Measurements from ENCODE around the gene OR10C1.

The OR10C1 gene

GRCh38 chr6:29477923-29478450 lies 38.9 kb downstream of the OR10C1 start:
- no peak for DNase-seq (ENCODE audit: low read depth in 2 of 2)

DNA sequence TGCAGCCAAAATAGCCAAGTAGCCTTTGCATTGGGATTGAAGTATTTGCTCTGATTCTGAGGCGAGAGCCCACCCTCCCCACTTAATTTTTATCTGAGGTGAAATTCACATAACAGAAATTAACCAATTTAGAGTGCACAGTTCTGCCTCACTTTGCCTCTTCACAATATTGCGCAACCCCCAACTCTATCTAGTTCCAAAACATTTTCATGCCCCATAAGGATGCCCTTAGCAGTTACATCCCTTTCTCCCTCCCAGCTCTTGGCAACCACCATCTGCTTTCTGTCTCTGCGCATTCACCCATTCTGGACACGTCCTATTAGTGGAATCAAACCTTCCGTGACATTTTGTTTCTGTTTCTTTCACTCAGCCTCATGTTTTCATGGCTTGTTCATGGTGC lies 39.6 kb downstream of the OR10C1 start:
- no peak for DNase-seq (ENCODE audit: low read depth in 2 of 2)

DNA sequence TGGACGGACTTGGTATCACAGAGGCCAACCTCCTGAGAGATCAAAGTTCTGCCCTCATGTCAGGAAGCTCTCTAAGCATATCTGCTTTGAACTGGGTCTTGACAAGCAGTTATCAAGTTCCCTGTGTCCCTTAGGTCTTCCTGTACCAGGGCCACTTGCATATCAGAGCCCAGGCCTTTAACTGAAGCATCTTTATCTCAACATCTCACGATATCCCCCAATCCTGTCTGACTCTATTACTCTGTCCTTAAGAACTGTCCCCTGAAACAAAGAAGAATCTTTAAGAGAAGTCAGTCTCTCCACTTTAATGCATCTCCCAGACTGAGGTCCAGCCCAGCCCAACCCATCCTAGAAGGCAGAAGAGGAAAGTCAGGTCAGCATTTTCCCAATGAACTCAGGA lies 40.5 kb downstream of the OR10C1 start:
- no peak for DNase-seq (ENCODE audit: low read depth in 2 of 2)

GRCh38 chr6:29483186-29483585 lies 44.1 kb downstream of the OR10C1 start:
- DNase-seq (ENCODE audit: low read depth in 2 of 2), result no peak

- DNase-seq (ENCODE audit: low read depth in 2 of 2), result no peak
Observed at GRCh38 chr6:29483735-29484134, 44.6 kb downstream of the OR10C1 start.

DNA sequence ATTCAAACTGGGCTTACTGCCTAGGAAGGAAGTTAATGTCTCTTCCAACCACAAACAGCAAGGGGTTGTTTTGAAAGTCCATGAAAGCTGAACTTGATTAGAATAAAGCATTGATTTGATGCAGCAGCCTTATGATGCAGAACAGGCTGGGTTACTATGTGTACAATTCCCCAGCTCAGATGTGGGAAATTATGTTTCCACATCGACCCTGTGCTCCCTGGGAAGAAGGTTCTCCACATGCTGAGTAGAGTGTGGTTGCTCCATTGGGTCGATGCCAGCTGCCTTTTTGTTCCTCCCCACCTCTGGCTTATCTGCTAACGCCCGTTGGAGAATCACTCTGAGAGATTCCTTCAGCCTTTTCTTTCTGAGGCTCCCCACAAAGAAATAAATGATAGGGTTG lies 47.5 kb downstream of the OR10C1 start:
- no peak for DNase-seq (ENCODE audit: low read depth in 2 of 2)

- DNase-seq (ENCODE audit: low read depth in 2 of 2), result no peak
Observed at GRCh38 chr6:29487131-29487530, 48.0 kb downstream of the OR10C1 start.

DNA sequence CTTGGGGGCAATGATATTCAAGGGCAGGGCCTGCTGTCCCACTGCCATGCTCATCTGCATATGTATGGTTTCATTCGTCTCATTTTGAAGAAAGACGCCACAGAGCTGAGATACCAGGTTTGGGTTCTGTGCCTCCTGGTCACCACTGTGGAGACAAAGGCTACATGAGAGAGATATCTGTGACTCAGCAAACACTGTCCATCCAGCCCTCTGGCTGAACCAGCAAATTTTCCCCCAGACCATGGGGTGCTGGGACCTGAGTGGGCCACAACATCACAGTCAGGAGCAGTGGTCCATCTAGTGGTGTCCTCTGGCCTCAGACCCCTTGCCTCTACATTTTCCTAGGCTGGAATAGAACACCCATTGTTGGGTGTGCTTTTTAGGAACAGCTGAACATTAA lies 48.6 kb downstream of the OR10C1 start, which contains the start of gene MAS1L:
MAS1L (minus strand) TSS at position 297 of the 400 bp plus-strand sequence; CDS start at position 243, 54 bp downstream.
- DNase-seq (ENCODE audit: low read depth in 2 of 2), result no peak

DNA sequence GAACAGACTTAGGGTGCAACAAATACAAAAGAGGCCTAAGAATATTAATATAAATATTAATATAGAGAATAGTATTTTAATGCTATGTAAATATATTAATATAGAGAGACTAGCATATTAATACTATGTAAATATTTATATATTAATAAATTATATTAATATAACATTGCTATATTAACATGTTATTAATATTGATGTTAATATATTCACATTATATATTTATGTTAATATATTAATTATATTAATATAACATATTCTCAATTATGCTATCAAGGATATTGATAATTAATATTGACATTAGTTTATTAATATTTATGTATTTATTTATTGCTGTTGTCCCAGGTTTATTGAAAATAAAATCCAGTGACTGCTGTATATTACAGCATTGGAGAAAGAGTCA lies 49.8 kb downstream of the OR10C1 start:
- no peak for DNase-seq (ENCODE audit: low read depth in 2 of 2)

DNA sequence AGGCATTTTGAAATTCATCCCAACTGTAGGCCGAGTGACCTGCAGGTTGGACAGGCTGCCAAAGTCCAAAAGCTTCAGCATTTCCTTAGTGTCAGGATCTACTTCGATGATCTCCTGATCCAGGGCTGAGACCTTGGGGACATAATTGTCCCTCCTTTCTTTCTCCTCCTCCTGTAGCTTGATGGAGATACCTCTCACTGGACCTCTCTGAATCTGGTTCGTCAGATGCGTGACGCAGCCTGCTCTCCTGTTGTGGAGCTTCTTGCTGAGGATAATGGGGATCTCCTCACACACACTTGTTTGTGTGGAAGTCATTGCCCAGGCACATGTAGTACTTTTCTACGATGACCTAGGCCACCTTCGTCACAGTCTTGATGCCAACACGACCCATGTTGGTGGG lies 50.2 kb downstream of the OR10C1 start:
- no peak for DNase-seq (ENCODE audit: low read depth in 2 of 2)

DNA sequence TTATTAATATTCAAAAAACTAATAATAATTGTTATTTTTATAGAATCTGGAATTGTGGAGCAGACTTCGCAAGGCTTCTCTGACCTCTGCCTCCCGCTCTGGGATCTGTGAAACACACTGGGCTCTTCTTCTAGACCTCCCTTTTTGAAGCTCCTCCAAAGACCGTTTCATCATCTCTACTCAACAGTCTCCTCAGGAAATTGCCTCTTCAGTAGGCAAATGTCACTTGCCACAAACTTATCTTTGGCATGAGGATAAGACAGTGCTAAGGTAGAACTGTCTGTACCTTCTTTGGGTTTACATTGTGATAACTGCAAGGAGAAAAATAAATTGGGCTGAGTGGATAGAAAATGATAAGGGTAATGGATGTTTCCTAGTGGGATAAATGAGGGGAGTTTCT lies 50.9 kb downstream of the OR10C1 start:
- DNase-seq (ENCODE audit: low read depth in 2 of 2), result no peak

DNA sequence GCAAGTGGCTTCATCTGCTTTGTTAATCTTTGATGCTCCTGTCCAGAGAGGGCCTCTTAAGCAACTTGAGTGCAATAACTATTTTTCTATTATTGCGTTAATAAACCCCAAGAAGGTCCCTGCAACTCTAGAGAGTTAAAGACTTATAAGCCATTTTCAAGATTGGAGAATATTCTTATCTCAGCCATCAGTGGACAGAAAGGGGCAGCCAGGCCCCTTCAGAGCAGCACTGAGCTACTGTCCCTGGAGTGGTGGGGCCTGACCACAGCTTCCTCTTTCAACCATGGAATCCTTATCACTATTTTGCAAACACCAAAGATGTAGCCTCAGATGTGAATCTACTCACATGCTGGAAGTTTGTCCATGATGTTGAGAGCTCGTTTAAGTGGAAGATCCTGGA lies 51.4 kb downstream of the OR10C1 start:
- DNase-seq (ENCODE audit: low read depth in 2 of 2), result no peak

Data from stimulated activated CD8-positive, alpha-beta memory T cell treated with anti-CD3 and anti-CD28 coated beads, Interleukin-15, amount 100 ng/mL, for 48 hours (primary cell).